Ascending aorta (tissue), 2 donors: ENCODE measurements around the gene EML6. TPM values are rescaled to one million over a fixed set of nuclear protein-coding genes. Genes with fewer than 3 reads are reported as not detected.

Experiments
- DNase-seq, 2 donors: peaks; one replicate each; pipeline ENCODE4 v3.0.0-alpha.2; 2019; ENCODE audit warnings: low spot score in 2 of 2
- H3K27ac ChIP-seq, 2 donors: fragments of 200-600 bp; sonication (generic); one replicate each; pipeline ENCODE4 v1.5.1; 2016 to 2017; ENCODE audit warnings: mild to moderate bottlenecking in 1 of 2
- H3K27me3 ChIP-seq: fragments of 200-600 bp; sonication (generic); one replicate; pipeline ENCODE4 v1.5.1; 2017
- H3K36me3 ChIP-seq, 2 donors: fragments of 200-600 bp; sonication (generic); one replicate each; pipeline ENCODE4 v1.5.1; 2016
- H3K4me1 ChIP-seq, 2 donors: fragments of 200-600 bp; sonication (generic); one replicate each; pipeline ENCODE4 v1.5.1; 2016 to 2017; ENCODE audit warnings: mild to moderate bottlenecking in 1 of 2
- H3K4me3 ChIP-seq, 2 donors: fragments of 200-600 bp; sonication (generic); one replicate each; pipeline ENCODE4 v1.5.1; 2016 to 2017; ENCODE audit warnings: mild to moderate bottlenecking in 1 of 2
- H3K9me3 ChIP-seq, 2 donors: fragments of 200-600 bp; sonication (generic); one replicate each; pipeline ENCODE4 v1.5.1; 2016
- CTCF ChIP-seq, 3 experiments: fragments of 200-600 bp in 2 of 3; fragments of 450-650 bp in 1 of 3; sonication (generic) in 2 of 3; IDR thresholded peaks; one replicate each; pipeline ENCODE4 v1.5.1; 2016 to 2019; ENCODE audit warnings: antibody characterized with exemption in 3 of 3, mild to moderate bottlenecking in 1 of 3, moderate library complexity in 1 of 3
- intact Hi-C: fragments of 100-400 bp; cut with DNase I; formaldehyde crosslinking; loops from one replicate; pipeline ENCODE4 v1.15.1; 2023
- total RNA-seq: library from RNA; depleted of rRNA; stranded (reverse); fragments of >200 nt; gene quantifications from one replicate; pipeline ENCODE4 v1.1.0, GENCODE V29; 2016

The EML6 gene
- total RNA-seq, 1 donor from 2014 or later: not detected

DNA sequence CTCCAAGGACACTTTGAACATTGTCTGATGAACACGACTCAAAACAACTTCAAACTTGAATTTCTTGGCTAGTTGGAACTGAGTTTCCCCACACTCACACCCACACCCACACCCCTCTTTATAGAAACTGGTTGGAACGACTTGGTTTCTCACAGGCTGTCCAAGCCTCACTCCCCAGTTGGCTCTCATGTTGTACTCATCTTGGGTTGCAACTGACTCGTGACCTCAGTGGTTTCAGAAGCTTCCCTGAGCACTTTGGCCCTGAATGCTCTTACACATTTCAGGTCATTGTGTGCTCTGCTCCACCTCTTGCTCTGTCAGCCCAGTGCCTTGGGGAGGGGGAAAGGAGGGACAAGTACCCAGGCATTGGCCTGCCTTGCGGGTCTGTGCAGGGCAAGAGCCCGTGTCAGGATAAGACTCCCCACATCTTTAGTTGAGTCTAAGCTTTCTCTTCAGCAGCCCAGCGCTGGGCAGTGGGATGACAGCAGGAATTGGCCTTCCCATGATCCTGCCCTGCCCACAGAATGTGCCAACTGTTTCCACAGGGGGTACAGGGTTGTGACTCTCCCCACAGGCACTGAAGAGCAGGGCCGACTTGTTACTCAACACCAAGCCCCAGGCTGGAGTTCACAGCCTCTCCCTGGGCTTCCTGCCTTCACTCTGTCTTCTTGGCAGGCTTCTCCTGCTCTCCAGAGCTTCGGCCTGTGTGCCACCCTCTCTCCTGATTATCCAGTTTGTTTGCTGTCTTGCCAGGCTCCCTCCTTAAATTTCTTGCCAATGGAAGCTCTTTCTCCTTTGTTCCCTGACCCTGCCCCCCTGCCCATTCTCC is 222.1 kb downstream of the EML6 start:
- TF ChIP-seq CTCF (IDR thresholded peaks at IDR 0.05): no peak
- Histone ChIP-seq H3K4me3 (no peak overlapping the region), H3K27me3 (no peaks in the 10 kb centered on the region), H3K36me3 (no peaks in the 10 kb centered on the region), H3K4me1 (peaks cover 0 to 10% of the 10 kb centered on the region in 2 donors), H3K9me3 (no peaks in the 10 kb centered on the region), H3K27ac (peak overlapping the region; percentile 65 to 73)
- peak; percentile 12 to 78 for DNase-seq
- intact Hi-C loops: no loop called here

- H3K36me3 ChIP-seq: no peaks in the 10 kb centered on the region
- no peak for DNase-seq
- no peak overlapping the region for H3K4me3 ChIP-seq
- H3K4me1 ChIP-seq: peaks cover 0 to 10% of the 10 kb centered on the region in 2 donors
- H3K27me3 ChIP-seq: no peaks in the 10 kb centered on the region
- H3K27ac ChIP-seq: peak overlapping the region; percentile 65 to 73
- intact Hi-C loops: no loop called here
- H3K9me3 ChIP-seq: no peaks in the 10 kb centered on the region
- TF ChIP-seq CTCF (IDR thresholded peaks at IDR 0.05): no peak
Measured at GRCh38 chr2:54946220-54946805, 222.9 kb downstream of the EML6 start.

- H3K27me3 ChIP-seq: no peaks in the 10 kb centered on the region
- TF ChIP-seq CTCF (IDR thresholded peaks at IDR 0.05): no peak
- no peaks in the 10 kb centered on the region for H3K9me3 ChIP-seq
- H3K4me3 ChIP-seq: no peak overlapping the region
- intact Hi-C loops: no loop called here
- no peaks in the 10 kb centered on the region for H3K36me3 ChIP-seq
- DNase-seq: no peak
- H3K4me1 ChIP-seq: peaks cover 0 to 10% of the 10 kb centered on the region in 2 donors
- H3K27ac ChIP-seq: no peak overlapping the region
Measured at GRCh38 chr2:54947136-54947535, 223.7 kb downstream of the EML6 start.

- H3K27me3 ChIP-seq: no peaks in the 10 kb centered on the region
- H3K4me1 ChIP-seq: peaks cover 0 to 10% of the 10 kb centered on the region in 2 donors
- no peak overlapping the region for H3K27ac ChIP-seq
- no peak overlapping the region for H3K4me3 ChIP-seq
- intact Hi-C loops: no loop called here
- H3K36me3 ChIP-seq: no peaks in the 10 kb centered on the region
- H3K9me3 ChIP-seq: no peaks in the 10 kb centered on the region
- TF ChIP-seq CTCF (IDR thresholded peaks at IDR 0.05): no peak
- DNase-seq: no peak
Measured at GRCh38 chr2:54947646-54948045, 224.2 kb downstream of the EML6 start.

DNA sequence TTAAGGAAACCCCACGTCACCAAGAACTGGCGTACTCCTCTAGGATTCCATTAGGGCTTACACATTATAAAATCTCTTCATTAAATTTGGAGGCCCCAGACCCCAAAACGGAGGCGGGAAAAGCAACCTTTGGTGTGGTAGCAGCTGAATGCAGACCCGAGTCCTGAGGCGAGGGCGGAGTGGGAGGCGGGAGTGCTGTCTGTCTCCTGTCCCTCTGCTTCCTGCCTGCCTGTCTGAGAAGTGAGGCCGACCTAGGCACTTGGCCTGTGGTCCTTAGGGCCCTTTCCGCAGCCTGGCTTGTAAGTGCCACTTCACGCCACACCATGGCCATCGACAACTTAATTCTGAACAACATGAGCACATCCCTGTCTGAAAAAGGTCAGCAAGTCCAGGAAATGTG is 224.7 kb downstream of the EML6 start:
- intact Hi-C loops: no loop called here
- Histone ChIP-seq H3K27ac (no peak overlapping the region), H3K9me3 (no peaks in the 10 kb centered on the region), H3K4me3 (no peak overlapping the region), H3K27me3 (no peaks in the 10 kb centered on the region), H3K36me3 (no peaks in the 10 kb centered on the region), H3K4me1 (peaks cover 0 to 10% of the 10 kb centered on the region in 2 donors)
- DNase-seq: no peak
- no peak for TF ChIP-seq CTCF (IDR thresholded peaks at IDR 0.05)
